ENCODE measurements around the gene GSTCD.

Gene GSTCD

GRCh38 chr4:105708181-105709080 lies at the start of gene GSTCD, which contains the start of gene INTS12:
GSTCD (plus strand) TSS chr4:105708784; CDS start chr4:105717614, 8,830 bp downstream.
INTS12 (minus strand) TSS chr4:105708689; CDS start chr4:105700005, 8,684 bp downstream.
- Histone ChIP-seq H3K9ac (ENCODE audit: low read length) (peak within 1 kb of the TSS; percentile 90), H3K9me3 (ENCODE audit: control insufficient read depth, insufficient read depth, low read depth, low read length) (no peaks in the 10 kb centered on the region), H3K36me3 (ENCODE audit: control insufficient read depth, insufficient read depth, low read length) (no peaks in the 10 kb centered on the region), H3K27me3 (ENCODE audit: control insufficient read depth, insufficient read depth, low read length) (no peaks in the 10 kb centered on the region), H3K27ac (ENCODE audit: low read depth, low read length) (peak within 1 kb of the TSS; percentile 80), H3K4me3 (ENCODE audit: low read depth, low read length) (peak within 1 kb of the TSS; percentile 90), H3K4me1 (ENCODE audit: control insufficient read depth, insufficient read depth, low read length) (peaks cover 7% of the 10 kb centered on the region; the same call in 1 of the 2 replicates)

GRCh38 chr4:105659190-105659589 lies 49.4 kb upstream of the GSTCD start:
- Histone ChIP-seq H3K27ac (ENCODE audit: low read depth, low read length) (no peak overlapping the region), H3K9me3 (ENCODE audit: control insufficient read depth, insufficient read depth, low read depth, low read length) (no peaks in the 10 kb centered on the region), H3K27me3 (ENCODE audit: control insufficient read depth, insufficient read depth, low read length) (no peaks in the 10 kb centered on the region), H3K9ac (ENCODE audit: low read length) (no peak overlapping the region), H3K4me3 (ENCODE audit: low read depth, low read length) (no peak overlapping the region), H3K36me3 (ENCODE audit: control insufficient read depth, insufficient read depth, low read length) (no peaks in the 10 kb centered on the region), H3K4me1 (ENCODE audit: control insufficient read depth, insufficient read depth, low read length) (no peaks in the 10 kb centered on the region)

- Histone ChIP-seq H3K27ac (ENCODE audit: low read depth, low read length) (no peak overlapping the region), H3K36me3 (ENCODE audit: control insufficient read depth, insufficient read depth, low read length) (no peaks in the 10 kb centered on the region), H3K9me3 (ENCODE audit: control insufficient read depth, insufficient read depth, low read depth, low read length) (no peaks in the 10 kb centered on the region), H3K4me1 (ENCODE audit: control insufficient read depth, insufficient read depth, low read length) (no peaks in the 10 kb centered on the region), H3K4me3 (ENCODE audit: low read depth, low read length) (no peak overlapping the region), H3K27me3 (ENCODE audit: control insufficient read depth, insufficient read depth, low read length) (no peaks in the 10 kb centered on the region), H3K9ac (ENCODE audit: low read length) (no peak overlapping the region)
These were observed 47.6 kb upstream of the GSTCD start for GRCh38 chr4:105661028-105661427.

- no peak overlapping the region for H3K9ac ChIP-seq (ENCODE audit: low read length)
- no peaks in the 10 kb centered on the region; the same call in 1 of the 2 replicates for H3K27me3 ChIP-seq (ENCODE audit: control insufficient read depth, insufficient read depth, low read length)
- no peak overlapping the region for H3K4me3 ChIP-seq (ENCODE audit: low read depth, low read length)
- no peaks in the 10 kb centered on the region for H3K9me3 ChIP-seq (ENCODE audit: control insufficient read depth, insufficient read depth, low read depth, low read length)
- H3K36me3 ChIP-seq (ENCODE audit: control insufficient read depth, insufficient read depth, low read length) = no peaks in the 10 kb centered on the region
- H3K27ac ChIP-seq (ENCODE audit: low read depth, low read length) = no peak overlapping the region
- H3K4me1 ChIP-seq (ENCODE audit: control insufficient read depth, insufficient read depth, low read length) = no peaks in the 10 kb centered on the region
These were observed 45.5 kb upstream of the GSTCD start for GRCh38 chr4:105662935-105663675.

- Histone ChIP-seq H3K27me3 (ENCODE audit: control insufficient read depth, insufficient read depth, low read length) (no peaks in the 10 kb centered on the region; the same call in 1 of the 2 replicates), H3K4me3 (ENCODE audit: low read depth, low read length) (no peak overlapping the region), H3K9ac (ENCODE audit: low read length) (no peak overlapping the region), H3K36me3 (ENCODE audit: control insufficient read depth, insufficient read depth, low read length) (no peaks in the 10 kb centered on the region), H3K27ac (ENCODE audit: low read depth, low read length) (no peak overlapping the region), H3K9me3 (ENCODE audit: control insufficient read depth, insufficient read depth, low read depth, low read length) (no peaks in the 10 kb centered on the region), H3K4me1 (ENCODE audit: control insufficient read depth, insufficient read depth, low read length) (no peaks in the 10 kb centered on the region)
These were observed 41.9 kb upstream of the GSTCD start for GRCh38 chr4:105666693-105667092.

GRCh38 chr4:105670684-105671083 lies 37.9 kb upstream of the GSTCD start:
- Histone ChIP-seq H3K4me3 (ENCODE audit: low read depth, low read length) (no peak overlapping the region), H3K9ac (ENCODE audit: low read length) (no peak overlapping the region), H3K9me3 (ENCODE audit: control insufficient read depth, insufficient read depth, low read depth, low read length) (no peaks in the 10 kb centered on the region), H3K36me3 (ENCODE audit: control insufficient read depth, insufficient read depth, low read length) (no peaks in the 10 kb centered on the region), H3K27me3 (ENCODE audit: control insufficient read depth, insufficient read depth, low read length) (no peaks in the 10 kb centered on the region; the same call in 1 of the 2 replicates), H3K27ac (ENCODE audit: low read depth, low read length) (no peak overlapping the region), H3K4me1 (ENCODE audit: control insufficient read depth, insufficient read depth, low read length) (no peaks in the 10 kb centered on the region)

GRCh38 chr4:105671301-105671700 lies 37.3 kb upstream of the GSTCD start:
- no peak overlapping the region for H3K9ac ChIP-seq (ENCODE audit: low read length)
- no peaks in the 10 kb centered on the region; the same call in 1 of the 2 replicates for H3K27me3 ChIP-seq (ENCODE audit: control insufficient read depth, insufficient read depth, low read length)
- H3K9me3 ChIP-seq (ENCODE audit: control insufficient read depth, insufficient read depth, low read depth, low read length) = no peaks in the 10 kb centered on the region
- no peaks in the 10 kb centered on the region for H3K4me1 ChIP-seq (ENCODE audit: control insufficient read depth, insufficient read depth, low read length)
- H3K36me3 ChIP-seq (ENCODE audit: control insufficient read depth, insufficient read depth, low read length) = no peaks in the 10 kb centered on the region
- H3K27ac ChIP-seq (ENCODE audit: low read depth, low read length) = no peak overlapping the region
- no peak overlapping the region for H3K4me3 ChIP-seq (ENCODE audit: low read depth, low read length)

GRCh38 chr4:105674011-105674410 lies 34.6 kb upstream of the GSTCD start:
- Histone ChIP-seq H3K4me3 (ENCODE audit: low read depth, low read length) (no peak overlapping the region), H3K27ac (ENCODE audit: low read depth, low read length) (no peak overlapping the region), H3K36me3 (ENCODE audit: control insufficient read depth, insufficient read depth, low read length) (no peaks in the 10 kb centered on the region), H3K9me3 (ENCODE audit: control insufficient read depth, insufficient read depth, low read depth, low read length) (no peaks in the 10 kb centered on the region), H3K4me1 (ENCODE audit: control insufficient read depth, insufficient read depth, low read length) (no peaks in the 10 kb centered on the region), H3K9ac (ENCODE audit: low read length) (no peak overlapping the region), H3K27me3 (ENCODE audit: control insufficient read depth, insufficient read depth, low read length) (no peaks in the 10 kb centered on the region)

GRCh38 chr4:105677709-105678108 lies 30.9 kb upstream of the GSTCD start:
- Histone ChIP-seq H3K27me3 (ENCODE audit: control insufficient read depth, insufficient read depth, low read length) (no peaks in the 10 kb centered on the region), H3K27ac (ENCODE audit: low read depth, low read length) (no peak overlapping the region), H3K36me3 (ENCODE audit: control insufficient read depth, insufficient read depth, low read length) (peaks cover 2% of the 10 kb centered on the region), H3K4me3 (ENCODE audit: low read depth, low read length) (no peak overlapping the region), H3K4me1 (ENCODE audit: control insufficient read depth, insufficient read depth, low read length) (no peaks in the 10 kb centered on the region), H3K9ac (ENCODE audit: low read length) (no peak overlapping the region), H3K9me3 (ENCODE audit: control insufficient read depth, insufficient read depth, low read depth, low read length) (no peaks in the 10 kb centered on the region)

GRCh38 chr4:105679186-105679585 lies 29.4 kb upstream of the GSTCD start:
- Histone ChIP-seq H3K36me3 (ENCODE audit: control insufficient read depth, insufficient read depth, low read length) (peaks cover 7% of the 10 kb centered on the region), H3K9me3 (ENCODE audit: control insufficient read depth, insufficient read depth, low read depth, low read length) (no peaks in the 10 kb centered on the region), H3K4me3 (ENCODE audit: low read depth, low read length) (no peak overlapping the region), H3K4me1 (ENCODE audit: control insufficient read depth, insufficient read depth, low read length) (no peaks in the 10 kb centered on the region), H3K9ac (ENCODE audit: low read length) (no peak overlapping the region), H3K27ac (ENCODE audit: low read depth, low read length) (no peak overlapping the region), H3K27me3 (ENCODE audit: control insufficient read depth, insufficient read depth, low read length) (no peaks in the 10 kb centered on the region)

GRCh38 chr4:105683038-105683437 lies 25.5 kb upstream of the GSTCD start:
- Histone ChIP-seq H3K27me3 (ENCODE audit: control insufficient read depth, insufficient read depth, low read length) (no peaks in the 10 kb centered on the region), H3K4me3 (ENCODE audit: low read depth, low read length) (no peak overlapping the region), H3K9ac (ENCODE audit: low read length) (no peak overlapping the region), H3K36me3 (ENCODE audit: control insufficient read depth, insufficient read depth, low read length) (peaks cover 14% of the 10 kb centered on the region), H3K27ac (ENCODE audit: low read depth, low read length) (no peak overlapping the region), H3K9me3 (ENCODE audit: control insufficient read depth, insufficient read depth, low read depth, low read length) (no peaks in the 10 kb centered on the region), H3K4me1 (ENCODE audit: control insufficient read depth, insufficient read depth, low read length) (no peaks in the 10 kb centered on the region)

Measured in HUES6 (cell line).